H9 (cell line): Measurements from ENCODE around the gene NOTCH1. TPM values are rescaled to one million over a fixed set of nuclear protein-coding genes. Genes with fewer than 3 reads are reported as not detected.

Source experiments
- DNase-seq: peaks from one replicate; pipeline ENCODE4 v3.0.0-alpha.2; 2017
- H2AFZ ChIP-seq: one replicate; pipeline ENCODE4 v1.6.1; 2013; ENCODE audit warnings: mild to moderate bottlenecking, low read length, control low read depth, moderate library complexity
- H2AK5ac ChIP-seq: 2 replicates; pipeline ENCODE4 v1.6.1; 2013; ENCODE audit warnings: low read length, control low read depth, mixed read lengths; ENCODE audit not compliant: insufficient read length
- H2BK120ac ChIP-seq: one replicate; pipeline ENCODE4 v1.6.1; 2013; ENCODE audit warnings: low read depth, mild to moderate bottlenecking, low read length, control low read depth, inconsistent platforms; ENCODE audit not compliant: poor library complexity, severe bottlenecking
- H2BK12ac ChIP-seq: 2 replicates; pipeline ENCODE4 v1.6.1; 2013; ENCODE audit warnings: low read length, control low read depth, mixed read lengths, low read depth; ENCODE audit not compliant: insufficient read length
- H2BK15ac ChIP-seq: 2 replicates; pipeline ENCODE4 v1.6.1; 2013; ENCODE audit warnings: low read depth, low read length, control low read depth
- H2BK20ac ChIP-seq: one replicate; pipeline ENCODE4 v1.6.1; 2013; ENCODE audit warnings: low read depth, mild to moderate bottlenecking, low read length, control low read depth, inconsistent platforms; ENCODE audit not compliant: poor library complexity, severe bottlenecking
- H2BK5ac ChIP-seq: 2 replicates; pipeline ENCODE4 v1.6.1; 2013; ENCODE audit warnings: low read length, control low read depth, mixed read lengths; ENCODE audit not compliant: insufficient read length
- H3K14ac ChIP-seq: 2 replicates; pipeline ENCODE4 v1.6.1; 2013; ENCODE audit warnings: low read length, control low read depth; ENCODE audit not compliant: insufficient read depth
- H3K18ac ChIP-seq: 2 replicates; pipeline ENCODE4 v1.6.1; 2013; ENCODE audit warnings: low read depth, mild to moderate bottlenecking, mixed read lengths, low read length, control low read depth; ENCODE audit not compliant: insufficient read length
- H3K23ac ChIP-seq: 2 replicates; pipeline ENCODE4 v1.6.1; 2013; ENCODE audit warnings: low read length, control low read depth, mixed read lengths, low read depth; ENCODE audit not compliant: insufficient read length
- H3K23me2 ChIP-seq: 2 replicates; pipeline ENCODE4 v1.6.1; 2013; ENCODE audit warnings: low read depth, mild to moderate bottlenecking, mixed read lengths, low read length, control low read depth; ENCODE audit not compliant: insufficient read length, poor library complexity, severe bottlenecking
- H3K27ac ChIP-seq: 2 replicates; pipeline ENCODE4 v1.5.1; 2013; ENCODE audit warnings: low read length, control low read depth, mixed read lengths, low read depth; ENCODE audit not compliant: insufficient read length
- H3K27me3 ChIP-seq: 2 replicates; pipeline ENCODE4 v1.6.1; 2013; ENCODE audit warnings: low read length, control low read depth, inconsistent platforms; ENCODE audit not compliant: insufficient read depth
- H3K4ac ChIP-seq: 2 replicates; pipeline ENCODE4 v1.6.1; 2013; ENCODE audit warnings: low read depth, mild to moderate bottlenecking, control low read depth, inconsistent platforms, low read length, moderate library complexity
- H3K4me1 ChIP-seq: 2 replicates; pipeline ENCODE4 v1.6.1; 2013; ENCODE audit warnings: low read length, control low read depth, inconsistent platforms; ENCODE audit not compliant: insufficient read depth
- H3K4me2 ChIP-seq: 2 replicates; pipeline ENCODE4 v1.6.1; 2013; ENCODE audit warnings: low read length, control low read depth, mixed read lengths; ENCODE audit not compliant: insufficient read length, insufficient read depth
- H3K56ac ChIP-seq: 2 replicates; pipeline ENCODE4 v1.6.1; 2013; ENCODE audit warnings: low read depth, mild to moderate bottlenecking, mixed read lengths, low read length, control low read depth; ENCODE audit not compliant: insufficient read length
- H3K79me1 ChIP-seq: 2 replicates; pipeline ENCODE4 v1.6.1; 2013; ENCODE audit warnings: low read depth, mild to moderate bottlenecking, moderate library complexity, low read length, control low read depth, inconsistent platforms; ENCODE audit not compliant: insufficient read depth, poor library complexity, severe bottlenecking
- H3K79me2 ChIP-seq: 2 replicates; pipeline ENCODE4 v1.6.1; 2013; ENCODE audit warnings: low read length, control low read depth, inconsistent platforms; ENCODE audit not compliant: insufficient read depth
- H3K9ac ChIP-seq: 2 replicates; pipeline ENCODE4 v1.6.1; 2013; ENCODE audit warnings: low read length, control low read depth, mixed read lengths; ENCODE audit not compliant: insufficient read length; ENCODE audit errors: extremely low read depth
- H3K9me3 ChIP-seq: one replicate; pipeline ENCODE4 v1.6.1; 2013; ENCODE audit warnings: low read depth, low read length, inconsistent platforms; ENCODE audit not compliant: control insufficient read depth
- H3T11ph ChIP-seq: one replicate; pipeline ENCODE4 v1.6.1; 2013; ENCODE audit warnings: mild to moderate bottlenecking, low read length, control low read depth, inconsistent platforms
- H4K20me1 ChIP-seq: one replicate; pipeline ENCODE4 v1.6.1; 2013; ENCODE audit not compliant: control insufficient read depth, insufficient read length, insufficient read depth
- H4K5ac ChIP-seq: 2 replicates; pipeline ENCODE4 v1.6.1; 2013; ENCODE audit warnings: low read depth, mild to moderate bottlenecking, mixed read lengths, low read length, control low read depth; ENCODE audit not compliant: insufficient read length
- H4K8ac ChIP-seq: replicated peaks from 2 replicates; pipeline ENCODE4 v1.6.1; 2013; ENCODE audit warnings: low read length, control low read depth, mixed read lengths, low read depth; ENCODE audit not compliant: insufficient read length
- H4K91ac ChIP-seq: 2 replicates; pipeline ENCODE4 v1.6.1; 2013; ENCODE audit warnings: low read depth, mild to moderate bottlenecking, moderate library complexity, mixed read lengths, low read length, control low read depth; ENCODE audit not compliant: insufficient read length
- H3K27ac Mint-ChIP-seq, 3 experiments: 2 replicates in 2 of 3; 3 replicates in 1 of 3; pipeline ENCODE4 v1.8.0; 2020 to 2021; ENCODE audit warnings: mixed read lengths in 3 of 3, mild to moderate bottlenecking in 1 of 3, moderate library complexity in 1 of 3
- H3K27me3 Mint-ChIP-seq: 2 replicates; pipeline ENCODE4 v1.8.0; 2021; ENCODE audit warnings: low read depth, mild to moderate bottlenecking, moderate library complexity, mixed read lengths
- H3K36me3 Mint-ChIP-seq, 3 experiments: 2 replicates in 2 of 3; 3 replicates in 1 of 3; pipeline ENCODE4 v1.8.0; 2020 to 2021; ENCODE audit warnings: low read depth in 3 of 3, mixed read lengths in 3 of 3; ENCODE audit not compliant: insufficient read depth in 1 of 3
- H3K4me1 Mint-ChIP-seq, 2 experiments: 2 replicates each; pipeline ENCODE4 v1.8.0; 2020; ENCODE audit warnings: mixed read lengths in 2 of 2
- H3K4me3 Mint-ChIP-seq, 2 experiments: 2 replicates in 1 of 2; 3 replicates in 1 of 2; pipeline ENCODE4 v1.8.0; 2020 to 2021; ENCODE audit warnings: mild to moderate bottlenecking in 2 of 2, mixed read lengths in 2 of 2, moderate library complexity in 1 of 2
- H3K9me3 Mint-ChIP-seq, 2 experiments: 2 replicates in 1 of 2; 3 replicates in 1 of 2; pipeline ENCODE4 v1.8.0; 2020; ENCODE audit warnings: mild to moderate bottlenecking in 2 of 2, mixed read lengths in 2 of 2, moderate library complexity in 1 of 2
- CTCF ChIP-seq: fragments of 200-600 bp; sonication (generic); conservative IDR thresholded peaks from 3 replicates; pipeline ENCODE4 v1.8.0; 2021; ENCODE audit warnings: antibody characterized with exemption, mild to moderate bottlenecking
- WGBS: extraction: QIAGEN DNeasy Blood & Tissue Kit; methylation state at CpG from one replicate; pipeline ENCODE4 v1.1.7; 2013; ENCODE audit warnings: missing lambda C conversion rate, low lambda C conversion rate, mixed read lengths; ENCODE audit not compliant: insufficient read length; ENCODE audit errors: extremely low coverage; 5-methylcytosine and 5-hydroxymethylcytosine counted together
- total RNA-seq: library from RNA; stranded (reverse); gene quantifications from 2 replicates; pipeline ENCODE4 v1.2.1, GENCODE V29; 2021

The NOTCH1 gene
- total RNA-seq, 1 experiment from 2014 or later, result 71.6 TPM

DNA sequence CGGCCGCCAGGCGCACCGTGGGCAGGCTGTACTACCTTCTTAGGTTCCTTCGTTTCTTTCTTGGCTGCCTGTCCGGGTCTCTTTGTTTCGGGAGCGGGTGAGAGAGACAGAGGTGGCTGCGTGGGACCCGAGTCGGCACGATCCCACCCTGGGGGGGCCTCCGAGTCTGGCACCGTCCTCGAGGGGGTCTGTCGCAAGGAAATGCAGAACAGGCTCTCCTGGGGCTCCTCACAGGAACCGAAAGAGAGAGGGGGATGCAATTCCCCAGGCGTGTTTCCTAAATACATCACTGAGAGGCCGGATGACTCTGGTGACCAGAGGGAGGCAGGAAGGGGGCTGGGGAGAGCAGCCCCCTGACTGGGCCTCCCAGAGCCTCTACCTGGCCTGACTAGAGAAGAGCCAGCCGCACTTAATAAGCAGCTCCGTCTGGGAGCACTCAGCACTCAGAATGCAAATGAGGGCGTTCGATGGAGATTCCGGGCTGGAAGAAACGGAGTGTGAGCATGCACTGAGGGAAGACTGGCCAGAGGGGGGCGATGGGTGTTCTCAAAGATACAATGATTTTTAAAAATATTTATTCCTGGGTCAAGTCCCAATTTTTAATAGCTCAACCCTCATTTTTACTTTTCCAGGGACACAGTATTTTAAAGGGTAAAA, 94.5 kb downstream of the NOTCH1 start:
- H3K9ac ChIP-seq, result no peak overlapping the region
- H3K23me2 ChIP-seq, result no peaks in the 10 kb centered on the region
- Mint-ChIP-seq H3K4me3 (no peak overlapping the region), H3K4me1 (no peaks in the 10 kb centered on the region), H3K27me3 (no peaks in the 10 kb centered on the region), H3K36me3 (peaks cover 51 to 88% (median 84%) of the 10 kb centered on the region in 3 experiments; a peak in 6 of 7 replicates), H3K9me3 (no peaks in the 10 kb centered on the region), H3K27ac (0 out of 7 replicates have a peak overlapping the region, but pooled peaks of 1 of the 3 experiments have one; percentile 11)
- no peaks in the 10 kb centered on the region for H3K79me2 ChIP-seq
- no peak overlapping the region for H2BK15ac ChIP-seq
- no peak overlapping the region for H4K8ac ChIP-seq
- no peaks in the 10 kb centered on the region for H3K27me3 ChIP-seq
- H3T11ph ChIP-seq, result no peak overlapping the region
- H3K9me3 ChIP-seq, result no peaks in the 10 kb centered on the region
- H2BK120ac ChIP-seq, result no peak overlapping the region
- H2BK5ac ChIP-seq, result no peak overlapping the region
- no peak overlapping the region for H2AFZ ChIP-seq
- H3K79me1 ChIP-seq, result no peaks in the 10 kb centered on the region
- H3K14ac ChIP-seq, result no peak overlapping the region
- WGBS, result no CpG with 5 or more reads among the region's 26 CpGs
- no peak overlapping the region for H4K91ac ChIP-seq
- no peak overlapping the region for H2AK5ac ChIP-seq
- peak; percentile 32; the same call in 2 of the 3 replicates for TF ChIP-seq CTCF
- no peak overlapping the region for H2BK20ac ChIP-seq
- no peaks in the 10 kb centered on the region for H4K20me1 ChIP-seq
- H3K56ac ChIP-seq, result no peak overlapping the region
- H2BK12ac ChIP-seq, result no peak overlapping the region
- no peaks in the 10 kb centered on the region for H3K4me1 ChIP-seq
- no peak overlapping the region for H3K27ac ChIP-seq
- no peak overlapping the region for H3K4ac ChIP-seq
- H3K4me2 ChIP-seq, result no peak overlapping the region
- DNase-seq, result no peak
- no peak overlapping the region for H3K18ac ChIP-seq
- H3K23ac ChIP-seq, result no peak overlapping the region
- no peak overlapping the region for H4K5ac ChIP-seq
